Sigmoid colon (tissue), 7 donors: ENCODE measurements around the gene SOX2. TPM values are rescaled to one million over a fixed set of nuclear protein-coding genes. Genes with fewer than 3 reads are reported as not detected.

ENCODE experiments used
- DNase-seq: peaks from one replicate; pipeline ENCODE4 v3.0.0-alpha.2; 2019
- H3K27ac ChIP-seq, 4 donors: fragments of 200-600 bp; sonication (generic); one replicate each; pipeline ENCODE4 v1.5.1; 2016 to 2019; ENCODE audit warnings: mild to moderate bottlenecking in 1 of 4
- H3K27me3 ChIP-seq, 3 donors: fragments of 200-600 bp; sonication (generic); one replicate each; pipeline ENCODE4 v1.5.1; 2019; ENCODE audit warnings: mild to moderate bottlenecking in 1 of 3
- H3K36me3 ChIP-seq, 4 donors: fragments of 200-600 bp; sonication (generic); one replicate each; pipeline ENCODE4 v1.5.1; 2016 to 2019
- H3K4me1 ChIP-seq, 4 donors: fragments of 200-600 bp; sonication (generic); one replicate each; pipeline ENCODE4 v1.5.1; 2017 to 2019
- H3K4me3 ChIP-seq, 4 donors: fragments of 200-600 bp; sonication (generic); one replicate each; pipeline ENCODE4 v1.5.1; 2017 to 2019; ENCODE audit warnings: mild to moderate bottlenecking in 2 of 4, moderate library complexity in 1 of 4
- H3K9me3 ChIP-seq, 4 donors: fragments of 200-600 bp in 3 of 4; sonication (generic) in 3 of 4; one replicate each; pipeline versions ENCODE4 v1.5.1 to v1.6.1; 2013 to 2019
- CTCF ChIP-seq, 4 experiments: fragments of 450-650 bp in 3 of 4; fragments of 200-600 bp in 1 of 4; IDR thresholded peaks; one replicate each; pipeline ENCODE4 v1.5.1; 2016 to 2019; ENCODE audit warnings: antibody characterized with exemption in 4 of 4, mild to moderate bottlenecking in 3 of 4, moderate library complexity in 2 of 4
- EP300 ChIP-seq, 4 donors: sonication (generic); formaldehyde crosslinking; IDR thresholded peaks; one replicate each; pipeline ENCODE4 v1.6.1; 2017; ENCODE audit warnings: antibody characterized with exemption in 4 of 4
- POLR2A ChIP-seq, 2 donors: fragments of 450-650 bp; IDR thresholded peaks; one replicate each; pipeline ENCODE4 v1.6.1; 2016; ENCODE audit warnings: antibody characterized with exemption in 2 of 2, mild to moderate bottlenecking in 2 of 2, moderate library complexity in 2 of 2
- POLR2AphosphoS5 ChIP-seq, 4 donors: sonication (generic); formaldehyde crosslinking; IDR thresholded peaks; one replicate each; pipeline ENCODE4 v1.6.1; 2017; ENCODE audit warnings: antibody characterized with exemption in 4 of 4
- WGBS, 2 donors: extraction: QIAGEN DNeasy Blood & Tissue Kit; methylation state at CpG; one replicate each; pipeline ENCODE4 v1.1.7; 2013; 5-methylcytosine and 5-hydroxymethylcytosine counted together
- intact Hi-C: fragments of 100-400 bp; cut with DNase I; formaldehyde crosslinking; loops from one replicate; pipeline ENCODE4 v1.15.1; 2023
- polyA plus RNA-seq, 3 donors: library from polyadenylated mRNA; stranded (reverse); fragments of 200-250 nt; gene quantifications; one replicate each; pipeline ENCODE4 v1.2.3, GENCODE V29; 2013
- total RNA-seq, 4 donors: library from RNA; depleted of rRNA; stranded (reverse); fragments of >200 nt; gene quantifications; one replicate each; pipeline ENCODE4 v1.1.0, GENCODE V29; 2016
- donor health status: healthy with polysubstance abuse.
- donor health status: Bipolar disorder and iron deficiency.
- donor health status: healthy.

The SOX2 gene
- total and polyA plus RNA-seq, 7 donors = 1.9 to 7.7 (median 6.9) TPM; not detected in 2

- no peak for DNase-seq
- peaks cover 0 to 11% (median 5%) of the 10 kb centered on the region in 4 donors for H3K4me1 ChIP-seq
- TF ChIP-seq CTCF (IDR thresholded peaks at IDR 0.05) (no peak), POLR2A (IDR thresholded peaks at IDR 0.05) (no peak), EP300 (IDR thresholded peaks at IDR 0.05) (no peak), POLR2AphosphoS5 (IDR thresholded peaks at IDR 0.05) (no peak)
- H3K27ac ChIP-seq = peak overlapping the region in 1 of 4 donors; percentile 2
- H3K4me3 ChIP-seq = no peak overlapping the region
- H3K36me3 ChIP-seq = no peaks in the 10 kb centered on the region
- intact Hi-C loops = no loop called here
- 27 to 38% methylated on average over 4 of the region's 4 CpGs for WGBS, 2 donors
- H3K27me3 ChIP-seq = peaks cover 65 to 100% (median 98%) of the 10 kb centered on the region in 3 donors
- no peaks in the 10 kb centered on the region for H3K9me3 ChIP-seq
These were observed 9.5 kb downstream of the SOX2 start for GRCh38 chr3:181721046-181721875.

- H3K9me3 ChIP-seq = peaks cover 0 to 3% (median 0%) of the 10 kb centered on the region in 4 donors
- peaks cover 71 to 100% (median 98%) of the 10 kb centered on the region in 3 donors for H3K27me3 ChIP-seq
- no peak for DNase-seq
- no peak overlapping the region for H3K27ac ChIP-seq
- WGBS, 2 donors = 11 to 17% methylated on average over 4 of the region's 4 CpGs
- no peak overlapping the region for H3K4me3 ChIP-seq
- no peaks in the 10 kb centered on the region for H3K36me3 ChIP-seq
- peaks cover 0 to 20% (median 14%) of the 10 kb centered on the region in 4 donors for H3K4me1 ChIP-seq
- intact Hi-C loops = no loop called here
- TF ChIP-seq POLR2AphosphoS5 (IDR thresholded peaks at IDR 0.05) (no peak), EP300 (IDR thresholded peaks at IDR 0.05) (no peak)
These were observed 10.4 kb downstream of the SOX2 start for GRCh38 chr3:181722156-181722555.

- peaks cover 0 to 26% (median 19%) of the 10 kb centered on the region in 4 donors for H3K4me1 ChIP-seq
- no peaks in the 10 kb centered on the region for H3K36me3 ChIP-seq
- H3K9me3 ChIP-seq = peaks cover 0 to 3% (median 0%) of the 10 kb centered on the region in 4 donors
- DNase-seq = no peak
- 15 to 22% methylated on average over 11 of the region's 11 CpGs for WGBS, 2 donors
- no peak overlapping the region for H3K27ac ChIP-seq
- H3K4me3 ChIP-seq = no peak overlapping the region
- TF ChIP-seq CTCF (IDR thresholded peaks at IDR 0.05) (no peak), POLR2AphosphoS5 (IDR thresholded peaks at IDR 0.05) (no peak), POLR2A (IDR thresholded peaks at IDR 0.05) (no peak), EP300 (IDR thresholded peaks at IDR 0.05) (no peak)
- peaks cover 79 to 100% (median 98%) of the 10 kb centered on the region in 3 donors for H3K27me3 ChIP-seq
- intact Hi-C loops = no loop called here
These were observed 11.2 kb downstream of the SOX2 start for GRCh38 chr3:181722766-181723425.

- TF ChIP-seq CTCF (IDR thresholded peaks at IDR 0.05) (no peak), POLR2A (IDR thresholded peaks at IDR 0.05) (no peak), POLR2AphosphoS5 (IDR thresholded peaks at IDR 0.05) (no peak), EP300 (IDR thresholded peaks at IDR 0.05) (no peak)
- intact Hi-C loops = no loop called here
- peaks cover 81 to 100% (median 98%) of the 10 kb centered on the region in 3 donors for H3K27me3 ChIP-seq
- H3K9me3 ChIP-seq = peaks cover 0 to 3% (median 0%) of the 10 kb centered on the region in 4 donors
- no peaks in the 10 kb centered on the region for H3K36me3 ChIP-seq
- H3K27ac ChIP-seq = no peak overlapping the region
- H3K4me1 ChIP-seq = peaks cover 0 to 26% (median 19%) of the 10 kb centered on the region in 4 donors
- no peak for DNase-seq
- WGBS, 2 donors = 8 to 10% methylated on average over 27 of the region's 27 CpGs
- H3K4me3 ChIP-seq = no peak overlapping the region
These were observed 12.0 kb downstream of the SOX2 start for GRCh38 chr3:181723625-181724191.
